Activated CD4-positive, alpha-beta T cell treated with anti-CD3 and anti-CD28 coated beads for 48 hours (primary cell): ENCODE data around the gene CACNG7.
A peak's percentile ranks its signal among the peaks of the same experiment; 100 is the strongest.

ENCODE experiments used
- DNase-seq: peaks from one replicate; pipeline ENCODE4 v3.0.0-alpha.2; 2020

Gene CACNG7

GRCh38 chr19:53879140-53880081 is 29.7 kb upstream of the CACNG7 start:
- peak; percentile 88 for DNase-seq

GRCh38 chr19:53880711-53881481 is 28.2 kb upstream of the CACNG7 start:
- no peak for DNase-seq

GRCh38 chr19:53881482-53882390 is 27.3 kb upstream of the CACNG7 start, which contains the start of gene PRKCG:
TSS of gene PRKCG (plus strand) at chr19:53882197. CDS start at chr19:53882495, 298 bp downstream.
- DNase-seq, result peak; percentile 52

GRCh38 chr19:53882391-53883050 is 26.6 kb upstream of the CACNG7 start:
- DNase-seq, result no peak

GRCh38 chr19:53883231-53883661 is 25.8 kb upstream of the CACNG7 start:
- DNase-seq, result no peak

- no peak for DNase-seq
Measured at GRCh38 chr19:53883741-53884140, 25.3 kb upstream of the CACNG7 start.

GRCh38 chr19:53884256-53884655 is 24.8 kb upstream of the CACNG7 start:
- DNase-seq, result no peak

GRCh38 chr19:53885036-53885435 is 24.0 kb upstream of the CACNG7 start:
- no peak for DNase-seq

GRCh38 chr19:53892301-53892980 is 16.6 kb upstream of the CACNG7 start:
- no peak for DNase-seq

GRCh38 chr19:53892981-53893325 is 16.1 kb upstream of the CACNG7 start:
- DNase-seq, result no peak

GRCh38 chr19:53894707-53895106 is 14.4 kb upstream of the CACNG7 start:
- DNase-seq, result no peak

GRCh38 chr19:53896682-53897081 is 12.4 kb upstream of the CACNG7 start:
- DNase-seq, result no peak

- DNase-seq, result no peak
Measured at GRCh38 chr19:53897459-53897858, 11.6 kb upstream of the CACNG7 start.

- no peak for DNase-seq
Measured at GRCh38 chr19:53898166-53898565, 10.9 kb upstream of the CACNG7 start.

- peak; percentile 33 for DNase-seq
Measured at GRCh38 chr19:53898636-53899341, 10.3 kb upstream of the CACNG7 start.

GRCh38 chr19:53900191-53900860 is 8.8 kb upstream of the CACNG7 start:
- no peak for DNase-seq

GRCh38 chr19:53903055-53903680 is 5.9 kb upstream of the CACNG7 start:
- DNase-seq, result no peak

GRCh38 chr19:53904909-53905308 is 4.2 kb upstream of the CACNG7 start:
- DNase-seq, result no peak

- DNase-seq, result no peak
Measured at GRCh38 chr19:53905787-53906186, 3.3 kb upstream of the CACNG7 start.
